K562 (cell line): Measurements from ENCODE around the gene PRR9. TPM values are rescaled to one million over a fixed set of nuclear protein-coding genes. Genes with fewer than 3 reads are reported as not detected.

Experiments
- ATAC-seq: fragments of 200-7000 bp; cut with Tn5 transposase; 3 replicates; pipeline ENCODE4 v1.9.1; 2020; ENCODE audit warnings: moderate library complexity
- BruUV-seq: library from RNA; stranded (reverse); fragments of 400-500 nt; replicated peaks from 2 replicates; lab custom pipeline; 2021; lab: Mats Ljungman, UMichigan
- CTCF ChIA-PET: fragments of 300-600 bp; formaldehyde crosslinking; extraction: SDS; loops from one replicate; lab custom pipeline; 2021; ENCODE audit warnings: low intra/inter-chr PET ratio; lab: Yijun Ruan, JAX
- POLR2A ChIA-PET: fragments of 300-600, 350-650 bp; sonication (Branson Sonifier 250); formaldehyde crosslinking; extraction: SDS; loops from one replicate; lab custom pipeline; 2021; ENCODE audit warnings: antibody characterized with exemption, inconsistent platforms; lab: Yijun Ruan, JAX
- DNase-seq, 4 experiments: peaks; one replicate each; pipeline versions ENCODE4 v3.0.0 to v3.0.0-alpha.2; 2011 to 2018; ENCODE audit warnings: low spot score in 3 of 4, mixed read lengths in 3 of 4; ENCODE audit errors: extremely low read depth in 1 of 4
- FAIRE-seq: peaks from 2 replicates; lab custom pipeline; 2011; peaks lifted over from hg19 to GRCh38; lab: Jason Lieb, UNC
- H2AFZ ChIP-seq: 2 replicates; pipeline ENCODE4 v1.6.0; 2011; ENCODE audit warnings: low read depth, low read length, control low read depth, inconsistent platforms
- H3K27ac ChIP-seq: fragments of 200-600 bp; 3 replicates; pipeline ENCODE4 v1.8.0; 2011; ENCODE audit warnings: low read depth, mild to moderate bottlenecking, control low read depth, inconsistent platforms, low read length, moderate library complexity, mixed read lengths; ENCODE audit errors: extremely low read depth
- H3K27me3 ChIP-seq, 2 experiments: fragments of 300-600 bp in 1 of 2; 2 replicates in 1 of 2; 3 replicates in 1 of 2; pipeline versions ENCODE4 v1.6.0 to v1.8.0; 2011; ENCODE audit warnings: inconsistent platforms in 2 of 2, low read length in 2 of 2, mild to moderate bottlenecking in 1 of 2, mixed read lengths in 1 of 2, moderate library complexity in 1 of 2; ENCODE audit not compliant: control insufficient read depth in 2 of 2, insufficient read depth in 2 of 2
- H3K36me3 ChIP-seq: fragments of 300-600 bp; 3 replicates; pipeline ENCODE4 v1.8.0; 2011; ENCODE audit warnings: mild to moderate bottlenecking, low read length, inconsistent platforms; ENCODE audit not compliant: control insufficient read depth, insufficient read depth
- H3K4me1 ChIP-seq, 2 experiments: fragments of 200-600 bp in 1 of 2; replicated peaks in 1 of 2; 2 replicates in 1 of 2; 3 replicates in 1 of 2; pipeline versions ENCODE4 v1.5.1 to v1.8.0; 2011; ENCODE audit warnings: inconsistent platforms in 2 of 2, low read length in 2 of 2, mild to moderate bottlenecking in 1 of 2, mixed read lengths in 1 of 2, moderate library complexity in 1 of 2; ENCODE audit not compliant: control insufficient read depth in 2 of 2, insufficient read depth in 2 of 2
- H3K4me2 ChIP-seq: 2 replicates; pipeline ENCODE4 v1.6.1; 2011; ENCODE audit warnings: low read length, control low read depth, inconsistent platforms, mixed read lengths; ENCODE audit not compliant: insufficient read depth
- H3K4me3 ChIP-seq: fragments of 200-600 bp; sonication (generic), shearing (Covaris generic); 2 replicates; pipeline ENCODE4 v1.5.1; 2016; ENCODE audit warnings: control low read depth, inconsistent platforms
- H3K79me2 ChIP-seq: fragments of 200-600 bp; 3 replicates; pipeline ENCODE4 v1.8.0; 2011; ENCODE audit warnings: low read length, inconsistent platforms; ENCODE audit not compliant: control insufficient read depth, insufficient read depth
- H3K9ac ChIP-seq, 2 experiments: 2 replicates each; pipeline versions ENCODE4 v1.6.0 to v1.6.1; 2011; ENCODE audit warnings: low read depth in 2 of 2, low read length in 2 of 2, control low read depth in 1 of 2, inconsistent platforms in 1 of 2, mild to moderate bottlenecking in 1 of 2, mixed read lengths in 1 of 2; ENCODE audit not compliant: insufficient read depth in 1 of 2
- H3K9me1 ChIP-seq: one replicate; pipeline ENCODE4 v1.6.0; 2011; ENCODE audit warnings: inconsistent platforms, mild to moderate bottlenecking, low read length, moderate library complexity; ENCODE audit not compliant: control insufficient read depth, insufficient read depth
- H3K9me3 ChIP-seq: replicated peaks from 2 replicates; pipeline ENCODE4 v1.5.1; 2011; ENCODE audit warnings: low read depth, low read length, inconsistent platforms; ENCODE audit not compliant: control insufficient read depth, insufficient read depth
- H4K20me1 ChIP-seq: replicated peaks from 2 replicates; pipeline ENCODE4 v1.6.1; 2011; ENCODE audit warnings: low read length, inconsistent platforms, mixed read lengths; ENCODE audit not compliant: control insufficient read depth, insufficient read depth
- ATF1 ChIP-seq, 2 experiments: fragments of 450-650 bp in 1 of 2; IDR thresholded peaks; 2 replicates each; pipeline ENCODE4 v1.6.1; 2016; ENCODE audit warnings: missing compliant biosample characterization in 1 of 2, missing genetic modification characterization in 1 of 2
- MED1 ChIP-seq: sonication (generic); formaldehyde crosslinking; IDR thresholded peaks from 2 replicates; pipeline ENCODE4 v1.8.1; 2023; ENCODE audit warnings: missing genetic modification reagents, borderline replicate concordance
- NBN ChIP-seq: fragments of 450-650 bp; IDR thresholded peaks from 2 replicates; pipeline ENCODE4 v1.6.1; 2016; ENCODE audit warnings: low read depth, mild to moderate bottlenecking
- NCOA1 ChIP-seq: fragments of 450-650 bp; IDR thresholded peaks from 2 replicates; pipeline ENCODE4 v1.6.1; 2016; ENCODE audit warnings: low read depth
- NCOA6 ChIP-seq: fragments of 450-650 bp; IDR thresholded peaks from 2 replicates; pipeline ENCODE4 v1.6.1; 2017; ENCODE audit warnings: mild to moderate bottlenecking
- PTRF ChIP-seq: fragments of 450-650 bp; IDR thresholded peaks from 2 replicates; pipeline ENCODE4 v1.6.1; 2016; ENCODE audit warnings: mild to moderate bottlenecking, missing genetic modification characterization, missing compliant biosample characterization
- RBBP5 ChIP-seq: fragments of 200-600 bp; sonication (generic); IDR thresholded peaks from 2 replicates; pipeline ENCODE4 v1.6.1; 2012; ENCODE audit warnings: borderline replicate concordance, mild to moderate bottlenecking, low read length, control low read depth, inconsistent platforms; ENCODE audit not compliant: insufficient read depth, poor library complexity, severe bottlenecking
- SRSF7 ChIP-seq: fragments of 200-400 bp; formaldehyde crosslinking; optimal IDR thresholded peaks from 2 replicates; pipeline ENCODE3; 2017; ENCODE audit warnings: mild to moderate bottlenecking, low read depth, low read length
- TBL1XR1 ChIP-seq, 2 experiments: IDR thresholded peaks; 2 replicates each; pipeline ENCODE4 v1.6.1; 2012; ENCODE audit warnings: improper control_type of control experiment in 2 of 2, low read length in 2 of 2, mild to moderate bottlenecking in 1 of 2
- ZFX ChIP-seq: sonication (generic); formaldehyde crosslinking; IDR thresholded peaks from 2 replicates; pipeline ENCODE4 v1.8.0; 2022; ENCODE audit warnings: mild to moderate bottlenecking, missing genetic modification reagents, moderate library complexity
- ZNF175 ChIP-seq: fragments of 200-800 bp; sonication (Bioruptor generic); IDR thresholded peaks from 2 replicates; pipeline ENCODE4 v1.6.1; 2016; ENCODE audit warnings: low read depth, mild to moderate bottlenecking, missing genetic modification characterization, missing compliant biosample characterization
- ZNF395 ChIP-seq: fragments of 200-800 bp; sonication (Bioruptor generic); IDR thresholded peaks from 2 replicates; pipeline ENCODE4 v1.6.1; 2017; ENCODE audit warnings: missing genetic modification characterization, missing compliant biosample characterization
- WGBS: fragments of 100-300 bp; shearing (Covaris generic); methylation state at CpG from one replicate; pipeline ENCODE4 v1.1.6; 2016; ENCODE audit warnings: low coverage, mixed read lengths; ENCODE audit not compliant: insufficient coverage; ENCODE audit errors: missing lambda C conversion rate; 5-methylcytosine and 5-hydroxymethylcytosine counted together
- in situ Hi-C: fragments of 300-500 bp; cut with MboI; formaldehyde crosslinking; loops from 4 replicates; pipeline ENCODE4 v1.15.0; 2018; ENCODE audit warnings: inconsistent platforms, mixed read lengths
- intact Hi-C: fragments of 100-400 bp; cut with micrococcal nuclease; formaldehyde crosslinking; loops from 2 replicates; pipeline ENCODE4 v1.14.2; 2022
- polyA plus RNA-seq, 8 experiments: library from polyadenylated mRNA; depleted of rRNA in 4 of 8; stranded (reverse) in 5 of 8; unstranded in 3 of 8; fragments of >200 nt; fragmentation: Nextera tagmentation in 2 of 8; fragmentation: Illumina TruSeq in 1 of 8; extraction: Ambion mirVana in 2 of 8; extraction: Trizol in 1 of 8; gene quantifications; 2 replicates each; pipeline versions ENCODE4 v1.2.1 to v1.2.3, GENCODE V29; 2011 to 2014; ENCODE audit warnings: inconsistent platforms in 1 of 8, missing spikeins in 1 of 8
- total RNA-seq, 7 experiments: library from RNA; depleted of rRNA in 6 of 7; stranded (reverse); fragments of >200 nt in 6 of 7; fragmentation: Illumina TruSeq in 2 of 7; extraction: Trizol in 2 of 7; gene quantifications; 2 replicates each; pipeline versions ENCODE4 v1.2.1 to v1.2.3, GENCODE V29; 2011 to 2021; ENCODE audit warnings: low replicate concordance in 1 of 7

PRR9 gene
- total and polyA plus RNA-seq, 9 of the 15 experiments (the other 6 are each of a cell fraction or from before 2014, with no cell fraction given) = 0.14 to 1.4 (median 0.24) TPM; not detected in 1

- WGBS = 0% methylated on average over 3 of the region's 3 CpGs
- Histone ChIP-seq H3K4me1 (no peaks in the 10 kb centered on the region), H3K27me3 (peaks cover 0 to 8% of the 10 kb centered on the region in 2 experiments; a peak in 2 of 5 replicates), H3K27ac (no peak overlapping the region), H3K36me3 (no peaks in the 10 kb centered on the region), H3K4me3 (no peak overlapping the region), H3K9me3 (no peaks in the 10 kb centered on the region), H3K9me1 (no peaks in the 10 kb centered on the region), H4K20me1 (no peaks in the 10 kb centered on the region), H2AFZ (no peak overlapping the region), H3K79me2 (no peaks in the 10 kb centered on the region)
- CTCF ChIA-PET = no interaction called here
- no TSS peak for BruUV-seq
- in situ Hi-C loops = loop anchor here (10.0 to 25.0 kb wide), 2 partner anchors 232 to 320 kb away; partner anchors contain the start of genes SMCP and SPRR4
- DNase-seq (no peak), FAIRE-seq (no peak), ATAC-seq (no peak)
- POLR2A ChIA-PET = no interaction called here
- TF ChIP-seq MED1 (CRISPR knock-in tag) (no peak), NCOA6 (no peak), TBL1XR1 (IDR thresholded peaks at IDR 0.05; ENCODE audit: low read length in 2 of 2) (no peak), RBBP5 (no peak), SRSF7 (no peak), ZFX (CRISPR knock-in tag) (no peak), NCOA1 (no peak), NBN (no peak), ATF1 (CRISPR knock-in tag; IDR thresholded peaks at IDR 0.05) (no peak), ATF1 (tag; IDR thresholded peaks at IDR 0.05) (no peak), PTRF (tag) (no peak), ZNF175 (CRISPR knock-in tag) (no peak), ZNF395 (CRISPR knock-in tag) (no peak)
- TF ChIP-seq, all 486 proteins: peak for 0
- Histone ChIP-seq H3K4me2 (no peak overlapping the region), H3K9ac (no peak overlapping the region)
- intact Hi-C loops = loop anchor here (5.0 to 10.0 kb wide), 3 partner anchors 232 to 540 kb away; no protein-coding TSS in a partner anchor
Observed at GRCh38 chr1:153194331-153195050, 22.9 kb upstream of the PRR9 start.
